Aorta (tissue), 5 donors: Measurements from ENCODE around the gene POLD4. TPM values are rescaled to one million over a fixed set of nuclear protein-coding genes. Genes with fewer than 3 reads are reported as not detected.

Experiments
- ATAC-seq: fragments of 200-7000 bp; cut with Tn5 transposase; one replicate; pipeline ENCODE4 v1.9.1; 2022; ENCODE audit warnings: moderate library complexity; ENCODE audit not compliant: low FRiP score
- DNase-seq, 2 donors: peaks; one replicate each; pipeline ENCODE4 v3.0.0-alpha.2; 2020
- H3K27ac ChIP-seq, 2 donors: one replicate each; pipeline ENCODE4 v1.5.1; 2013; ENCODE audit warnings: low read length in 2 of 2, mild to moderate bottlenecking in 2 of 2, moderate library complexity in 2 of 2, control low read depth in 1 of 2, inconsistent platforms in 1 of 2, low read depth in 1 of 2
- H3K27me3 ChIP-seq, 2 donors: one replicate each; pipeline ENCODE4 v1.6.1; 2013; ENCODE audit warnings: control low read depth in 1 of 2, low read length in 1 of 2, mild to moderate bottlenecking in 1 of 2, moderate library complexity in 1 of 2; ENCODE audit not compliant: insufficient read depth in 2 of 2, control insufficient read depth in 1 of 2
- H3K36me3 ChIP-seq, 2 donors: one replicate each; pipeline ENCODE4 v1.6.1; 2013; ENCODE audit warnings: control low read depth in 1 of 2, low read length in 1 of 2, mild to moderate bottlenecking in 1 of 2; ENCODE audit not compliant: insufficient read depth in 2 of 2, control insufficient read depth in 1 of 2
- H3K4me1 ChIP-seq, 2 donors: one replicate each; pipeline ENCODE4 v1.6.1; 2013; ENCODE audit warnings: low read length in 2 of 2, control low read depth in 1 of 2, mild to moderate bottlenecking in 1 of 2, moderate library complexity in 1 of 2; ENCODE audit not compliant: insufficient read depth in 2 of 2, control insufficient read depth in 1 of 2
- H3K4me3 ChIP-seq, 2 donors: one replicate each; pipeline ENCODE4 v1.5.1; 2013; ENCODE audit warnings: low read length in 2 of 2, control low read depth in 1 of 2, mild to moderate bottlenecking in 1 of 2
- H3K9me3 ChIP-seq: one replicate; pipeline ENCODE4 v1.6.1; 2013; ENCODE audit warnings: mild to moderate bottlenecking, low read length; ENCODE audit not compliant: control insufficient read depth
- WGBS, 2 donors: extraction: QIAGEN DNeasy Blood & Tissue Kit; methylation state at CpG; one replicate each; pipeline ENCODE4 v1.1.7; 2013; 5-methylcytosine and 5-hydroxymethylcytosine counted together
- intact Hi-C, 2 donors: fragments of 100-400 bp; cut with DNase I; formaldehyde crosslinking; loops; one replicate each; pipeline versions ENCODE4 v1.14.2 to v1.15.0; 2022
- polyA plus RNA-seq, 2 donors: library from polyadenylated mRNA; stranded (reverse); fragments of 200-250 nt; gene quantifications; one replicate each; pipeline ENCODE4 v1.2.3, GENCODE V29; 2013
- total RNA-seq, 2 donors: library from RNA; stranded (reverse); fragmentation: NEBNext Ultra II Directional; extraction: Animal tissue kit (Norgen Biotek cat#: 25700); gene quantifications; one replicate each; pipeline ENCODE4 v1.2.1, GENCODE V29; 2021
- donor health status: healthy with polysubstance abuse.
- donor health status: Bipolar disorder and iron deficiency.
- donor health status: DM: no; HTN: no; CAD: no.
- donor health status: DM: no; HTN: no; CAD: no.
- donor health status: DM: yes; HTN: yes; CAD: no.

Gene POLD4
- total and polyA plus RNA-seq, 4 donors = 82.7 to 338 (median 130) TPM

DNA sequence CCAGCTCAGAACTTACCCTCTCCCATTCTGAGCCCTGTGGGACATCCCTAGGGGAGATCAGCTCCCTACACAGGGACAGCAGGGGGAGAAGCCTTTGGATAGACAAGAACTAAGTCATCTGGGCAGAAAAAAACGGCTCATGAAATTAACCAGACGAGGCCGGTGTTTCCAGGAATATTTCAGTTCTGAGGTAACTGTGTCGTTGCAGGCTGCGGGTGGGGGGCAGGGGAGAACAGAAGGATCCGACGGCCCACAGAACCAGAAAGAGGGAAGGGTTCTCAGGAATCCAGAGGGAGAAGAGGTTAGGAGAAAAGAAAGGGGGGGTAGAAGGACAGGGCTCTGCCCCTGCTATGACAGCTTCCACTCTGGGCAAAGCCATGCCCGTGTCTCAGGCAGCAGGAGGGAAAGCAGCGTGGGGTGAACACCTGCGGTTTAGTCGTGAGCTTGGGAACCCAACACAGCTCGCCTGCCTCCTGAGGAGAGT is 16.5 kb upstream of the POLD4 start:
- ATAC-seq (no peak), DNase-seq (no peak)
- H3K27ac ChIP-seq = no peak overlapping the region
- no peaks in the 10 kb centered on the region for H3K27me3 ChIP-seq
- H3K4me3 ChIP-seq = no peak overlapping the region
- WGBS, 2 donors = 47 to 51% methylated on average over 12 of the region's 12 CpGs
- intact Hi-C loops = no loop called here
- no peaks in the 10 kb centered on the region for H3K36me3 ChIP-seq
- no peaks in the 10 kb centered on the region for H3K4me1 ChIP-seq
- no peaks in the 10 kb centered on the region for H3K9me3 ChIP-seq

DNA sequence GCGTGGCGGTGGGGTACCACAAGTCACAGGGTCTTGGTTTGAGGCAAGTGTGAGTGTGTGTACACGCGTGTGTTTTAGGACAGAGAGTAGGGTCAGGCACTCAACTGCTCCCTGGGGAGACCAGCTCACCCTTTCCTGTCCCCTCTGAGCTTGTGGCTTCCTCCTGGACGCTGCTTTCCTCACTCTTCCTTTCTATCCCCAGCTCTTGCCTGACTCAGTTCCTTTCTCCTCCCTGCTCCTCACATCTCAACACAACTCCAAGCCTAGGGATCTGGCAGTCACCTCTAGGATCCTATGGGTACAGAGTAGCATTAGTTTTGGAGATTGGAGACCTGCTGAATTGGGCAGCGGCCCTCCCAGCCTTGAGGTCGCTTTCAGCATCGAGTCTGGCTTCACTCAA is 15.9 kb upstream of the POLD4 start:
- DNase-seq (no peak), ATAC-seq (no peak)
- Histone ChIP-seq H3K4me1 (no peaks in the 10 kb centered on the region), H3K36me3 (no peaks in the 10 kb centered on the region), H3K27ac (no peak overlapping the region), H3K4me3 (no peak overlapping the region), H3K9me3 (no peaks in the 10 kb centered on the region), H3K27me3 (no peaks in the 10 kb centered on the region)
- WGBS, 2 donors = 87 to 88% methylated on average over 8 of the region's 8 CpGs
- intact Hi-C loops = no loop called here

DNA sequence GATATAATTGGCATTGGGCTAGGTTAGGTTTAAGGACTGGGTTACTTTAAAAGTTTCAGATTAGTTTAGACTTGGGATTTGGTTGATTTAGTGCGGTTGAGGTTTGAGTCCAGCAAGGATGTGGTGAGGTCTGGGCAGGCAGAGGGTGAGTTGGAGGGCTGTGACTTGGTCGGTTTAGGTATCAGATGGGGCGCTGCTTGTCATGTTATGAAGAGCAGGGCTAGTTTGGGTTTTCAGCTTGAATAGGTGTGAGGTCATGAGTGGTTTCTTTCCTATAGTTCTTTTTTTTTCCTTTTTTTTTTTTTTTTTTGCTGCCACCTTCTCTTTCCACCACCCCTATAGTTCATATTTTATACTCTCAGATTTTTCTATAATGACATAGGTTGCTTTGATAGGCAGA is 15.3 kb upstream of the POLD4 start:
- intact Hi-C loops = no loop called here
- DNase-seq (no peak), ATAC-seq (no peak)
- 90 to 92% methylated on average over 3 of the region's 3 CpGs for WGBS, 2 donors
- H3K4me1 ChIP-seq = no peaks in the 10 kb centered on the region
- H3K4me3 ChIP-seq = no peak overlapping the region
- H3K27me3 ChIP-seq = no peaks in the 10 kb centered on the region
- no peaks in the 10 kb centered on the region for H3K36me3 ChIP-seq
- H3K9me3 ChIP-seq = no peaks in the 10 kb centered on the region
- no peak overlapping the region for H3K27ac ChIP-seq

DNA sequence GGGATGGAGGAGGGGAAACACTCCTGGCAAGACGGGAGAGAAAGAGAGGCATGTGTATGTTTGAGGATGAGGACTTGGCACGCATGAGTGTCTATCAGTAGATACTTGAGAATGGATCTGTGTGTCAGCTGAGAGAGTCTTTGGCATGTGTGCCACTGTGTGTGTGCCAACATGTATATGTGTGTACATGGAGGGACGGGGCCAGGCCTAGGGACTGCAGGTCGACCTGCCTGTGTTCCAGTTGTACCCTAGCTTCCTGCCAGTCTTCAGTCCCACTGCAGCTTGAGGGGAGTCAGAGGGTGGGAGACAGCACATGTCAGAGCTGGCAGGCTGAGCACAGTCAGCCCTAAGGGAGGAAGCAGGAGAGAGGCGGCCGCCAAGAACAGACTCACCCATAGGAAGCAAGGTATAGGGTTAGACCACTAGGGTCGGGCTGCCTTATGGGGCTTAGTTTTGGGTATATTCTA is 14.4 kb upstream of the POLD4 start:
- ATAC-seq = no peak
- intact Hi-C loops = no loop called here
- no peak for DNase-seq
- Histone ChIP-seq H3K4me1 (no peaks in the 10 kb centered on the region), H3K27ac (no peak overlapping the region), H3K4me3 (no peak overlapping the region), H3K27me3 (no peaks in the 10 kb centered on the region), H3K9me3 (no peaks in the 10 kb centered on the region), H3K36me3 (no peaks in the 10 kb centered on the region)
- WGBS, 2 donors = 85% methylated on average over 7 of the region's 7 CpGs

DNA sequence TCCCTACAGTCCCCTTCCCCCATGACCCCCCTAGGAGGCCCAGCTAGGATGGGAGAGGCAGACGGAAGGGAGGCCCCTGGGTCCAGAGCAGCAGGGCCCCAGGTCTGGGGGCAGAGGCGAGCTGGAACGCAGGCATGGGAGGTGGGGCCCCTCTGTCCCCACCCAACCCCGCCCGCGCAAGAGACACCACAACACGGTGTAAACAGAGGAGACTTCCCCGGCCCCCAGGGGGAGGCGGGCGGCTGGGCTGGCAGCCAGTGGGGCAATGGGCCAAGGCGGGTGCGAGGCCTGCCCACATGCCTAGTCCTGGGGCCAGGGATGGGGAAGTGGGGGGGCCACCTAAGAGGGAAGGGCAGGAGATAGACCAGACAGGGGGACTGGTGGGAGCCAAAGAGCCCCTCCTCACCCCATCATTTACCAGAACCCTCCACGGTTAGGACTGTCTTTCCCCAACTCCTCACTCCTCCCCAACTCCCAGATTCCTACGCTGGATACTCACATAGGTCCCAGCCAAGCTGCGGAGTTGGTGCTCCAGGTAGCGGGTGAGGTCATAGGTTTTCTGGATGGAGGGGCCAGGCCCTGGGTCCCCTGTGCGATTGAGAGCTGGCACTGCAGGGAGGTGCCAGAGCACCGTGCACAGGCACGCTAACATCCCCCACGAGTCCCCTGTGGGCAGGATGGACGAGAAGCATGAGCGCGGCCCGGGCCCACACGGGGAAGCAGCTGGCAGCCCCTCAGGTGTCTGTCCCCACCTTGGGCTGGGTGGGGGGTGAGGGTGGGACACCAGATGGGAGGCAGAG is 13.8 kb upstream of the POLD4 start:
- intact Hi-C loops = no loop called here
- Histone ChIP-seq H3K27me3 (no peaks in the 10 kb centered on the region), H3K4me1 (no peaks in the 10 kb centered on the region), H3K27ac (no peak overlapping the region), H3K36me3 (no peaks in the 10 kb centered on the region), H3K9me3 (no peaks in the 10 kb centered on the region), H3K4me3 (no peak overlapping the region)
- WGBS, 2 donors = 63 to 66% methylated on average over 22 to 25 of the region's 25 CpGs
- no peak for ATAC-seq
- no peak for DNase-seq

DNA sequence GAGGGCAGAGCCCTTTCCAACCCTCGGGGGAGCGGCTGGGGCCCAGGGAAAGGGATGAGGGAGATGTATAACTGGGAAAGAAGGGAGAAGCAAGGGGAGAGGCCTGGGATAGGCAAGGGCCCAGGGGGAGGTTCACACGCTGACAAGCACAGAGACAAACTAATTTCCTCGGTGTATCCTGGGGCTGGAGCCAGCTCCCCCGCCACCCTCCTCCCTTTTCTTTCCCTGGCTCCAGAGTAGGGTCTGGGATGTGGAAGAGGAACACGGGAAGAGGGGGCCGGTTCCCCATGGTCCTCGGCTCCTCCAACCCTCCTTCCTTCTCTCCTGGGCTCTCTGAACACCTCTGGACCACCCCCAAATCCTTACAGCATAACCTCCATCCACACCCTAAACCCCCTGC is 13.2 kb upstream of the POLD4 start:
- H3K36me3 ChIP-seq = no peaks in the 10 kb centered on the region
- no peaks in the 10 kb centered on the region for H3K27me3 ChIP-seq
- H3K27ac ChIP-seq = no peak overlapping the region
- no peak for ATAC-seq
- H3K4me1 ChIP-seq = no peaks in the 10 kb centered on the region
- 39 to 46% methylated on average over 8 of the region's 8 CpGs for WGBS, 2 donors
- intact Hi-C loops = no loop called here
- H3K4me3 ChIP-seq = no peak overlapping the region
- H3K9me3 ChIP-seq = no peaks in the 10 kb centered on the region
- no peak for DNase-seq

DNA sequence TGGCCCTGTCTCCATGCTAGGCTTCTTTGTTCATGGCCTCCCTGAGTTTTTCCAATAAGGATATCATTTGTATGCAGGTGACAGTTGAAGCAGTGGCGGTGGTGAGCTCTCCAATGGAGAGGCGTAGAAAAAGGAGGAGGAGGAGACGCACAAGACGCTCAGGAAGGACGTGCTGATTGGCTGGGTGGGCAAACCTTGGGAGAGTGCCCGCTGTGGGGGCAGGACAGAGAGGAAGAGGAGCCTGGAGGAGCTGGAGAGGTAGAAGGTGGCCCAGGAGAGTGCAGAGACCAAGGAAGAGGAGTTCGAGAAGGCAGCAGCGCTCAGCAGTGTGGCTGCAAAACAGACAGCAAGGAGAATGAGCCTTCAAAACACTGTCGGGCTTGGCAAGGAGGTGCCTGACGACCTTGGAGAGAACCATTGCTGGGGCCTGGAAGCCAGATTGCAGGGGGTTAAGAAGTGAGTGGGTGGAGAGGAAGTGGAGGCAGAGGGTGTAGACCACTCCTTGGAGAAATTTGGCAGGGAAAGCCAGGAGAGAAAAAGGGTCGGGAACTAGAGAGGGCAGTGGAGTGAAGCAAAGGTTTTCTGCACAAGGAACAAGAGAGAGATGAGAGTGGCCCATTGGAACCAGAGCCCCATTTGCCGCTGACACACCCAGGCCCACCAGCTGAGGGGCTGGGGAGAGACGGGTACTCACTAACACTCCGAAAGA is 12.5 kb upstream of the POLD4 start:
- DNase-seq (no peak), ATAC-seq (no peak)
- Histone ChIP-seq H3K4me3 (no peak overlapping the region), H3K36me3 (no peaks in the 10 kb centered on the region), H3K9me3 (no peaks in the 10 kb centered on the region), H3K4me1 (no peaks in the 10 kb centered on the region), H3K27me3 (no peaks in the 10 kb centered on the region), H3K27ac (no peak overlapping the region)
- intact Hi-C loops = no loop called here
- 79 to 81% methylated on average over 14 of the region's 14 CpGs for WGBS, 2 donors

DNA sequence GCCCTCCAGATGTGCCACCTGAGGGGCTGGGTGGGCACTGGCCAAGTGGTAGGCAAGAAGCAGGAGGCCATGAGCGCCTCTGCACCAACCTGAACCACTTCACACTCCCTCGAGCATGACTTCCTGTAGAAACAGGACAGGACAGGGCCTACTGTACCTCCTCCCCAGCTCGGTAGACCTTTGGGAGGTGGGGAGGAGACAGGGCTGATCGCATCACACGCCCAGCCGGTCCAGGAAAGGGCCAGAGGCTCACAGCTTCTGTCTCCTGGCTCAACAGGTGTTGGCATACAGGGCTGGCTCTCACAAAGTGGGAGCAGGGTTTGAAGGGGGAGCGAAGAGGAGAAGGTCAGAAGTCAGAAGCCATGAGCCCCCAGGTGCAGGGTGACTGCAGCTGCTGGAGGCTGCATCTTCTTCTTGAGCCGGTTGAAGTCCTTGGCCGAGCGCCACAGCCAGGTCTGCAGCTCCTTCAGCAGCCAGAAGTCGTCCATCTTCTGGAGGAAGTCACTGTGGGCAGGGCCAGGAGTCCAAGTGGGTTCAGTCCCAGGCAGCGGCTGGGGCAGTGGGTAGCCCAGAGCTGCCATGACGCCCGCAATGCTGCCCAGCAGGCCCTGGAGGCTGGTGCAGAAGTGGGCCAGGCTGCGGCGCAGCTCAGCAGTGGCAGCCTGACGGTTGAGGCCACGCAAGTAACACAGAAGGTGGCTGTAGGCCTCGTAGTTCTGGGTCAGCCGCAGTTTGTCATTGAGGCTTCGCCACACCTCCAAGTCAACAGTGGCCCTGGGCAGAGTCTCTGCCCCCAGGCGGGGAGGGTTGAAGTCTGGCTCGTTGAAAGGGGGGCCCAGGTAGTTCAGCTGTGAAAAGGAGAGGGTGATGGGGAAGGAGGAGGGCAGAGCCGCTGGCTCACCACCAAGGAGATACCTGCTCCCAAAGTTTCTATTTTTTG is 11.7 kb upstream of the POLD4 start:
- H3K27me3 ChIP-seq = no peaks in the 10 kb centered on the region
- ATAC-seq = no peak
- intact Hi-C loops = no loop called here
- DNase-seq = no peak
- no peak overlapping the region for H3K27ac ChIP-seq
- H3K4me3 ChIP-seq = no peak overlapping the region
- WGBS, 2 donors = 86 to 89% methylated on average over 24 of the region's 24 CpGs
- H3K36me3 ChIP-seq = no peaks in the 10 kb centered on the region
- no peaks in the 10 kb centered on the region for H3K4me1 ChIP-seq
- H3K9me3 ChIP-seq = no peaks in the 10 kb centered on the region
